HUDEP-2 (cell line): ENCODE data around the gene SCN9A.
"Not testable (repeated sequence)": the region's sequence is repeated elsewhere in the genome, so short reads cannot be mapped to it uniquely, and the experiment has no call there.

ENCODE experiments used
- DNase-seq, 76 experiments: peaks; one replicate each; lab custom pipeline; 2025; ENCODE audit not compliant: unreplicated experiment in 76 of 76; lab: John Stamatoyannopoulos, UW

The SCN9A gene

GRCh38 chr2:166375736-166376487, at the start of gene SCN9A:
Gene SCN9A, minus strand, starts transcription at chr2:166375944. Its CDS starts 64,188 bp downstream, at chr2:166311756.
- DNase-seq, result peak in 71 of 76 experiments; percentile 5 to 87 (median 58)

- DNase-seq, result no peak
Observed at GRCh38 chr2:166424841-166425240, 49.1 kb upstream of the SCN9A start.

DNA sequence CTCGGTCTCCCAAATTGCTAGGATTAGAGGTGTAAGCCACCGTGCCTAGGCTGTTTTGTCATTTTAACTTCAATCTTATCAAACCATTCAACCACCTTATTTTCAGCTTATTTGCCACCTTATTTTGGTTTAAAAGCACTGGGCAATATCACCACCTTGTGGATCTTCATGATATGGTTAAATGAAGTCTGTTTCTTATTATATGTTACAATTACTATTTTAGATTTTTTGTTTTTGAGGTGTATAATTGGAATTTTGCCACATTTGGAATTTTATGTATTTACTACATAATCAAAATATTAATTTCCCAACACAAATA, 43.8 kb upstream of the SCN9A start:
- DNase-seq, result peak in 5 of 76 experiments; percentile 0 to 15 (median 2)

DNA sequence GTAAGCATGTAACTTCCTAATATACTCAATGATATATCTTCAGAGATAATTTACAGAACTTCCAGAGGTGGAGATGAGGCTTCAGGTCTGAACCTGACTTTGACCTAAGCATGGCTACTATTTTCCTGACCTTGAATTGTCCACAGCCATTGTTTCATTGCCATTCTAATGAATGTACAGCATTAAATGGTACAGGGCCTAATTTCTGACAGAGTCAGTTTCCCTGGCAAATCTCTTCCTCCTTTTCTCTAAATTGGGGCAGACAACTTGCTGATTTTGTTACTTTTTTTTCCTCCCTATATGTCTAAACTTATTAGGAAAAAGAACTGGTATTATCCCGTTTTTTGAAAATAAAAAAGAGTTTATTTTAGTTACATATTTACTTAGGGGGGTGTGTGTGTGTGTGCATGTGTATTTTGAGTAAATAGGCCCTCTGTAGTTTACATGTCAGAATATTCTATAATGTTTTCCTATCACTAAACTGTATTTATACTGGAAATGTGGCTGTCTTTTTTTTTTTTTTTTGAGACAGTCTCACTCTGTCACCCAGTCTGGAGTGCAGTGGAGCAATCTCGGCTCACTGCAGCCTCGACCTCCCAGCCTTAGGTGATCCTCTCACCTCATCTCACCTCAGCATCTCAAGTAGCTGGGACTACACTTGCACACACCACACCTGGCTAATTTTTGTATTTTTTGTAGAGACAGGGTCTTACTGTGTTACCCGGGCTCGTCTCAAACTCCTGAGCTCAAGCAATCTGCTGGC, 43.3 kb upstream of the SCN9A start:
- no peak for DNase-seq

GRCh38 chr2:166417669-166418068, 41.9 kb upstream of the SCN9A start:
- DNase-seq, result peak in 7 of 76 experiments; percentile 2 to 17 (median 5)

- no peak for DNase-seq
Observed at GRCh38 chr2:166413255-166413654, 37.5 kb upstream of the SCN9A start.

- DNase-seq, result no peak
Observed at GRCh38 chr2:166411473-166412230, 35.9 kb upstream of the SCN9A start.

GRCh38 chr2:166410828-166411472, 35.2 kb upstream of the SCN9A start:
- no peak for DNase-seq

DNA sequence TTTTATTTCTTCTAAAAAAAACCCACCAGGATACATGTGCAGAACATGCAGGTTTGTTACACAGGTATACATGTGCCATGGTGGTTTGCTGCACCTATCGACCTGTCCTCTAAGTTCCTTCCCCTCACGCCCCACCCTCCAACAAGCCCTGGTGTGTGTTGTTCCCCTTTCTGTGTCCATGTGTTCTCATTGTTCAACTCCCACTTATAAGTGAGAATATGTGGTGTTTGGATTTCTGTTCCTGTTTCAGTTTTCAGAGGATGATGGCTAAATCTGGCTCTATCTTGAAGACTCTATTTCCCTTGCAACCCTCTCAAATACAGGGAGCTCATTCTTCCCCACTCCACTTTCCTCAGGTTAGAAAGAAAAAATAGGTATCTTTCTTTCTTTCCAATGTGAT, 32.0 kb upstream of the SCN9A start:
- DNase-seq, result not testable (repeated sequence)

DNA sequence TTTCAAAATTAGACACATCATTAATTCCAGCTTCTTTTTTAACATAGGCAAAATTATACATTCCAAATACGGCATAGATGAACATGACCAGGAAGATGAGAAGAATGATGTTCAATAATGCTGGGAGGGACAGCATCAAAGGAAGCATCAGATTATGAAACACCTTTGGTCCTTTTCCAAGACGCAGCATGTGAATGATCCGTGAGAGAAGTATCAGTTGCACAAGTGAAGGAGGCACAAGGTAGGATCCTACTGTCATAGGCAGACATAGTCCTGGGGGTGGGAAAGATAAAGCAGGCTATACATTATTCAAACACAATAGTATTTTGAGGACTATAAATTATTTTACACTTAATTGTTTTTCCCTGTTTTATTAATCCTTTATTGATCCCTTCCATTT, 30.6 kb upstream of the SCN9A start:
- no peak for DNase-seq

DNA sequence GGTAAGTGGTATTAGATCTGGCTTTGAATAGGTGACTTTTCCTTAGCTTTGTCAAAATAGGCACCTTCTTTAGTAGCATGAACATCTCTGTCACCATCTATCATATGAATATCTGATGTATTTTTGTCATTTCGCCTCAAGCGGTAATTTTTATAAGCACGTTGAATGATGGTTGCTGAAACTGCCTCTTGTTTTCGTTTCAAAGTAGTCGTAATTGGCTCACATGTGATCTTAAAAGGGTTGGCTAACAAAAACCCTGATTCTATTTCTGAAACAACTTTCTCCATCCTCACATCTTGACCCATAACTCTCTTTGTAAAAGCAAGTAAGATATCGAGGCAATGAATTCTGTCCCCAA, 29.8 kb upstream of the SCN9A start:
- DNase-seq, result no peak

DNA sequence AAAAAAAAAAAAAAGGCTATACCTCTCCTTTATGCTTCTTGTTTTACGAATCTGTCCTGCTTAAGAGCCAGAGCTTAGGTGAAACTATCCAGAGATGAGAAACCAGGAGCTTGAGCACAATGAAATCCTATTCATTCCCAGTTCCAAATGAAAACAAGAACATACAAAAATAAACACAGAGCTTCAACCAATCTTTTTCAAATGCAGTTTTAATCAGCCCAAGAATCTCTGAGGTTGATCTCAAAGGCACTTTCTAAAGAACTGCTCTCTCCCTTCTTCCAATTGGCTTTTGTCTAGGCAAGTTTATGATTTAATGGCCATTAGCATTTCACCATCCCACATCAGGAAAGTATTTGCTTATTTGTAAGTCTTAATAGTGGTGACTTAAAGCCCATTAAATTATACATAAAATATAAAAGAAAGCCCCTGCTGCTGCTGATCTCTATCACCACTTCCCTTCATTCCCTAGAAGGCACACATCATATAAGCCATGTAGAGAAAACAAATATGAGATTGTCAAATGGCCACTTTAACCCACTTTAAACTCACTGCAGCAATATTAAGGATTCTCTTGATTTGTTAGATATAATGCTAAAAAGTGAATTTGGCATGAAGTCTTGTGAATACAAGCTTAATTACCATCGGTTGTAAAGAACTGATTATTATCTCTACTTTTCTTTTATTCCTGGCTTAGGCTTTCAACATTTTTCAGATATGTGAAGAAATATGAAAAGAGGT, 29.3 kb upstream of the SCN9A start:
- DNase-seq, result no peak

GRCh38 chr2:166394245-166394644, 18.5 kb upstream of the SCN9A start:
- DNase-seq, result no peak

DNA sequence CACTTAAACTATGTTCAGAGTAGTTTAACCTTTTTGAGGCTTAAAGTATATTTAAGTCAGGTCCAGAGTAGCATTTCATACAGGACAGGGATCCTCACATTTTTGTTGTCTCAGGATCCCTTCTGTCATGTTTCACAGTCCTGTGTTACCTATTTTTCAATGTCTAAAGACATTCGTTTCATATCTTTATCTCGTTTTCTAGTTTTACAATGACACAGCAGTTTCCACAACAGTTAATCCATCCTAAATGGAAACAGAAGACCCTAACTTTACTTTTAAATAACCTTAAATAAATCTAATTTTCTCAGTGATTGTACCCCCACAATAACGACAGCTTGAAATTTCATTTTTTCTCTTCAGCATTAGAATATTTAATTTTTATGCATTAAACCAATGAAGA, 17.3 kb upstream of the SCN9A start:
- DNase-seq, result no peak

- DNase-seq, result no peak
Observed at GRCh38 chr2:166388481-166389070, 12.8 kb upstream of the SCN9A start.

DNA sequence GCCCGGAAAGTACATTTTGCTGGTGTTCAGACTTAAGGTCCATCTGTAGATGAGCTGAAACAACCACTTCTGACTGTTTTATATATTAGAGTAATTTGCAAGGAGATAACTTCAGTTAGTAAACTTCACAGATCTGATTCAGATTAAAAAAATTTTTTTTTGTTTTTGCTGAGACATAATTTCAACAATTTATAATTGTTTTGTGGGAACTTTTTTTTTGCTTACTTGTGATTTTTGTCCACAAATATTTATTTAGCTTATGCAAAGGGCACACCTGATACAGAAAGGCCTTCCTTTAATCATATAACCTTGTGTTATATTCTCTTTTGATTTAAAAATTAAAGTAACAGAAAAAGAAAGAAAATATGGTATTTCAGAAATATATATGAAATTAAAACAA, 9.6 kb upstream of the SCN9A start:
- no peak for DNase-seq

DNA sequence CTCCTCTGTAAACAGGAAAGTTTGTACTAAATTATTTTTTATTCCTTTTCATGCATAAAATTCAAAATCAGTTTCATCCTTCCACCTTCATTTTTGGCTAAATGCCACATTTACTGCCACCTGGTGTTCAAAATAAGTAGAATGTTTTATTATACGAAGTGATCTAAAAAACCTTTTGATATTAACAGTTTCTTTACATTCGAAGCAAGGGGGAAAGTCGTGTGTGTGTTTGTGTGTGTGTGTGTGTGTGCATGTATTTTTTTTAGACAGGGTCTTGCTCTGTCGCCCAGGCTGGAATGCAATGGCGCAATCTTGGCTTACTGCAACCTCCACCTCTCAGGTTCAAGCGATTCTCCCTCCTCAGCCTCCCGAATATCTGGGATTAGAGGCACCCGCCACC, 9.0 kb upstream of the SCN9A start:
- peak in 14 of 76 experiments; percentile 1 to 34 (median 14) for DNase-seq

GRCh38 chr2:166382448-166382847, 6.7 kb upstream of the SCN9A start:
- DNase-seq, result no peak

- DNase-seq, result no peak
Observed at GRCh38 chr2:166380615-166381014, 4.9 kb upstream of the SCN9A start.

DNA sequence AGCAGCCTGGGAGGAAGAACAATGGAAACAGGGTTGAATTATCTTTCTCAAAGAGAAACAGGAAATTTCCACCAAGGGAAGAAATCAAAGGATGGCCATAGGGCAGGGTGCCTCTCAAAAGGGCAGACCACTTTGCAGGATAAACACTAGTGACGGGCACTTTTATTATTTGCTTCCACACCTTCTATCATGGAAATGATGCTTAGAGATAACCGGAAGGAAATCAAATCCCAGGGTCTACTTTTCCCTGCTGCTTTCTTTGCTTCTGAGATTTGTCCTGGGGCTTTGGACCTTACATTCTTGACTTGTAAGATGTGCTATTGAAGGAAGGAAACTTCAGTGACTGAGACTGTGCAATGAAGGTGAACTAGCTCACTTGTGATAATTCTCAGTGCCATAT, 1.1 kb upstream of the SCN9A start:
- no peak for DNase-seq
